ENCODE results near the gene ZDHHC12. TPM values are rescaled to one million over a fixed set of nuclear protein-coding genes. Genes with fewer than 3 reads are reported as not detected.

The ZDHHC12 gene
- total RNA-seq, 3 donors from 2014 or later (not counting 1 experiment from before 2014, with no cell fraction given): 26.1 to 37.1 (median 28.6) TPM

GRCh38 chr9:128703616-128704355 is 20.1 kb downstream of the ZDHHC12 start:
- ATAC-seq: no peak
- Histone ChIP-seq H3K27me3 (ENCODE audit: control insufficient read depth, insufficient read depth, low read length) (no peaks in the 10 kb centered on the region), H3K27ac (ENCODE audit: low read length) (no peak overlapping the region), H3K9me3 (ENCODE audit: control insufficient read depth, insufficient read depth, low read length) (no peaks in the 10 kb centered on the region), H3K36me3 (ENCODE audit: control insufficient read depth, insufficient read depth, low read length) (no peaks in the 10 kb centered on the region), H3K4me1 (ENCODE audit: control insufficient read depth, insufficient read depth, low read length) (peaks cover 19% of the 10 kb centered on the region), H3K4me3 (ENCODE audit: low read length) (no peak overlapping the region)
- Mint-ChIP-seq H3K4me1 (peaks cover 5 to 13% of the 10 kb centered on the region in 2 donors), H3K4me3 (peak overlapping the region; percentile 64), H3K27me3 (ENCODE audit: low read depth in 2 of 2) (no peaks in the 10 kb centered on the region), H3K9me3 (no peaks in the 10 kb centered on the region), H3K27ac (peak overlapping the region in 1 of 2 donors; percentile 84), H3K36me3 (no peaks in the 10 kb centered on the region)
- 85% methylated on average over 31 of the region's 31 CpGs for WGBS (ENCODE audit: insufficient coverage)
- DNase-seq: no peak
- intact Hi-C loops (cut with micrococcal nuclease): no loop called here
- no peak for TF ChIP-seq CTCF (IDR thresholded peaks at IDR 0.05)

- H3K4me1 ChIP-seq (ENCODE audit: control insufficient read depth, insufficient read depth, low read length): peaks cover 19% of the 10 kb centered on the region
- peak overlapping the region in 1 of 2 donors; percentile 84 for H3K27ac Mint-ChIP-seq
- WGBS (ENCODE audit: insufficient coverage): 8% methylated on average over 55 of the region's 55 CpGs
- no peaks in the 10 kb centered on the region for H3K27me3 Mint-ChIP-seq (ENCODE audit: low read depth in 2 of 2)
- TF ChIP-seq CTCF (IDR thresholded peaks at IDR 0.05): no peak
- DNase-seq (peak in 1 of 2 donors; percentile 45), ATAC-seq (peak; percentile 34 to 39 (median 39))
- intact Hi-C loops (cut with micrococcal nuclease): no loop called here
- no peaks in the 10 kb centered on the region for H3K36me3 ChIP-seq (ENCODE audit: control insufficient read depth, insufficient read depth, low read length)
- no peak overlapping the region for H3K27ac ChIP-seq (ENCODE audit: low read length)
- no peaks in the 10 kb centered on the region for H3K36me3 Mint-ChIP-seq
- no peaks in the 10 kb centered on the region for H3K9me3 ChIP-seq (ENCODE audit: control insufficient read depth, insufficient read depth, low read length)
- H3K4me3 ChIP-seq (ENCODE audit: low read length): peak overlapping the region; percentile 46
- H3K9me3 Mint-ChIP-seq: no peaks in the 10 kb centered on the region
- H3K4me3 Mint-ChIP-seq: peak overlapping the region; percentile 54
- no peaks in the 10 kb centered on the region for H3K27me3 ChIP-seq (ENCODE audit: control insufficient read depth, insufficient read depth, low read length)
- peaks cover 5 to 13% of the 10 kb centered on the region in 2 donors for H3K4me1 Mint-ChIP-seq
These were observed 20.8 kb downstream of the ZDHHC12 start for GRCh38 chr9:128702949-128703615.

GRCh38 chr9:128702445-128702948 is 21.4 kb downstream of the ZDHHC12 start, which contains the start of gene PKN3:
PKN3 (plus strand) TSS chr9:128702503; CDS start chr9:128702916, 413 bp downstream.
- Mint-ChIP-seq H3K27ac (peak within 1 kb of the TSS in 1 of 2 donors; percentile 84), H3K36me3 (no peaks in the 10 kb centered on the region), H3K27me3 (ENCODE audit: low read depth in 2 of 2) (no peaks in the 10 kb centered on the region), H3K4me1 (peaks cover 5 to 13% of the 10 kb centered on the region in 2 donors), H3K4me3 (peak within 1 kb of the TSS; percentile 92), H3K9me3 (no peaks in the 10 kb centered on the region)
- peak within 1 kb of the TSS; percentile 46 for H3K4me3 ChIP-seq (ENCODE audit: low read length)
- no peaks in the 10 kb centered on the region for H3K36me3 ChIP-seq (ENCODE audit: control insufficient read depth, insufficient read depth, low read length)
- TF ChIP-seq CTCF (IDR thresholded peaks at IDR 0.05): peak; percentile 90
- H3K27me3 ChIP-seq (ENCODE audit: control insufficient read depth, insufficient read depth, low read length): no peaks in the 10 kb centered on the region
- WGBS (ENCODE audit: insufficient coverage): under 1% methylated on average over 65 of the region's 65 CpGs
- H3K27ac ChIP-seq (ENCODE audit: low read length): no peak within 1 kb of the TSS
- intact Hi-C loops (cut with micrococcal nuclease): no loop called here
- no peaks in the 10 kb centered on the region for H3K9me3 ChIP-seq (ENCODE audit: control insufficient read depth, insufficient read depth, low read length)
- H3K4me1 ChIP-seq (ENCODE audit: control insufficient read depth, insufficient read depth, low read length): peaks cover 19% of the 10 kb centered on the region
- peak; percentile 92 to 95 (median 93) for ATAC-seq
- peak; percentile 91 to 92 for DNase-seq
